Measurements from ENCODE around the gene SLC12A5.

SLC12A5 gene

DNA sequence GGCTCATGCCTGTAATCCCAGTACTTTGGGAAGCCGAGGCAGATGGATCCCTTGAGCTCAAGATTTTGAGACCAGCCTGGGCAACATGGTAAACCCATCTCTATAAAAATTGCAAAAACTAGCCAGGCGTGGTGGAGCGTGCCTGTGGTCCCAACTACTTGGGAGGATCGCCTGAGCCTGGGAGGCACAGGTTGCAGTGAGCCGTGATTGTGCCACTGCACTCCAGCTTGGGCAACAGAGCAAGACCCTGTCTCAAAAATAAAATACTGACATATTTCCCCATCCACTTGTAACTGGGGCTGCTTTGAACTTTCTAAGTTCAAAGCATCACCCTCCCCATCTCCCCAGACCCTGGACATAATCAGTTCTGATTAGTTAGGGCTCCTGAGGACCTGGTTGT lies 27.5 kb upstream of the SLC12A5 start (continued):
- TF ChIP-seq ZNF148 (tag by site-specific recombination; IDR thresholded peaks at IDR 0.05; ENCODE audit: borderline replicate concordance) = no peak

GRCh38 chr20:46002008-46002407 lies 27.0 kb upstream of the SLC12A5 start:
- H3K36me3 ChIP-seq (ENCODE audit: control insufficient read depth in 2 of 2, insufficient read depth in 1 of 2, low read length in 2 of 2) = no peaks in the 10 kb centered on the region
- H3K27ac ChIP-seq (ENCODE audit: extremely low read depth, low read depth, low read length) = no peak overlapping the region
- no peaks in the 10 kb centered on the region for H3K9me3 ChIP-seq (ENCODE audit: control insufficient read depth, insufficient read depth, low read depth, low read length)
- TF ChIP-seq ZNF830 (tag by site-specific recombination; IDR thresholded peaks at IDR 0.05; ENCODE audit: low read depth) (no peak), ZNF138 (tag by site-specific recombination; IDR thresholded peaks at IDR 0.05; ENCODE audit: borderline replicate concordance) (no peak), ZNF121 (tag by site-specific recombination; IDR thresholded peaks at IDR 0.05) (0 out of 2 replicates have a peak, but pooled peaks have one; percentile 40), ZNF394 (tag by site-specific recombination; IDR thresholded peaks at IDR 0.05; ENCODE audit: borderline replicate concordance) (no peak)
- CTCF ChIA-PET = interaction anchor here (1.2 to 6.4 kb wide), 2 partner anchors 11 to 15 kb away, joined by 6 to 49 read pairs; no protein-coding TSS in a partner anchor
- H3K4me1 ChIP-seq (ENCODE audit: control insufficient read depth, insufficient read depth, low read length) = no peaks in the 10 kb centered on the region
- H3K4me3 ChIP-seq (ENCODE audit: low read depth, low read length) = no peak overlapping the region
- POLR2A ChIA-PET = no interaction called here

GRCh38 chr20:46004187-46004586 lies 24.8 kb upstream of the SLC12A5 start:
- Histone ChIP-seq H3K9me3 (ENCODE audit: control insufficient read depth, insufficient read depth, low read depth, low read length) (no peaks in the 10 kb centered on the region), H3K4me1 (ENCODE audit: control insufficient read depth, insufficient read depth, low read length) (no peaks in the 10 kb centered on the region), H3K27ac (ENCODE audit: extremely low read depth, low read depth, low read length) (no peak overlapping the region), H3K4me3 (ENCODE audit: low read depth, low read length) (no peak overlapping the region), H3K36me3 (ENCODE audit: control insufficient read depth in 2 of 2, insufficient read depth in 1 of 2, low read length in 2 of 2) (no peaks in the 10 kb centered on the region)
- TF ChIP-seq ZSCAN23 (tag by site-specific recombination; IDR thresholded peaks at IDR 0.05) = no peak
- TF ChIP-seq ZNF148 (tag by site-specific recombination; IDR thresholded peaks at IDR 0.05; ENCODE audit: borderline replicate concordance) = no peak
- TF ChIP-seq ZNF18 (tag by site-specific recombination; IDR thresholded peaks at IDR 0.05) = no peak
- TF ChIP-seq ZNF571 (tag by site-specific recombination; IDR thresholded peaks at IDR 0.05) = no peak
- no peak for TF ChIP-seq ZSCAN16 (tag by site-specific recombination; IDR thresholded peaks at IDR 0.05)
- TF ChIP-seq ZNF248 (tag by site-specific recombination; IDR thresholded peaks at IDR 0.05) = no peak
- TF ChIP-seq ZNF19 (tag by site-specific recombination; IDR thresholded peaks at IDR 0.05; ENCODE audit: low read depth) = no peak
- TF ChIP-seq ZNF214 (tag by site-specific recombination; IDR thresholded peaks at IDR 0.05; ENCODE audit: borderline replicate concordance) = no peak
- TF ChIP-seq, protein P1, sequence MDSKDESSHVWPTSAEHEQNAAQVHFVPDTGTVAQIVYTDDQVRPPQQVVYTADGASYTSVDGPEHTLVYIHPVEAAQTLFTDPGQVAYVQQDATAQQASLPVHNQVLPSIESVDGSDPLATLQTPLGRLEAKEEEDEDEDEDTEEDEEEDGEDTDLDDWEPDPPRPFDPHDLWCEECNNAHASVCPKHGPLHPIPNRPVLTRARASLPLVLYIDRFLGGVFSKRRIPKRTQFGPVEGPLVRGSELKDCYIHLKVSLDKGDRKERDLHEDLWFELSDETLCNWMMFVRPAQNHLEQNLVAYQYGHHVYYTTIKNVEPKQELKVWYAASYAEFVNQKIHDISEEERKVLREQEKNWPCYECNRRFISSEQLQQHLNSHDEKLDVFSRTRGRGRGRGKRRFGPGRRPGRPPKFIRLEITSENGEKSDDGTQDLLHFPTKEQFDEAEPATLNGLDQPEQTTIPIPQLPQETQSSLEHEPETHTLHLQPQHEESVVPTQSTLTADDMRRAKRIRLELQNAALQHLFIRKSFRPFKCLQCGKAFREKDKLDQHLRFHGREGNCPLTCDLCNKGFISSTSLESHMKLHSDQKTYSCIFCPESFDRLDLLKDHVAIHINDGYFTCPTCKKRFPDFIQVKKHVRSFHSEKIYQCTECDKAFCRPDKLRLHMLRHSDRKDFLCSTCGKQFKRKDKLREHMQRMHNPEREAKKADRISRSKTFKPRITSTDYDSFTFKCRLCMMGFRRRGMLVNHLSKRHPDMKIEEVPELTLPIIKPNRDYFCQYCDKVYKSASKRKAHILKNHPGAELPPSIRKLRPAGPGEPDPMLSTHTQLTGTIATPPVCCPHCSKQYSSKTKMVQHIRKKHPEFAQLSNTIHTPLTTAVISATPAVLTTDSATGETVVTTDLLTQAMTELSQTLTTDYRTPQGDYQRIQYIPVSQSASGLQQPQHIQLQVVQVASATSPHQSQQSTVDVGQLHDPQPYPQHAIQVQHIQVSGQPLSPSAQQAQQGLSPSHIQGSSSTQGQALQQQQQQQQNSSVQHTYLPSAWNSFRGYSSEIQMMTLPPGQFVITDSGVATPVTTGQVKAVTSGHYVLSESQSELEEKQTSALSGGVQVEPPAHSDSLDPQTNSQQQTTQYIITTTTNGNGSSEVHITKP (tag by site-specific recombination; IDR thresholded peaks at IDR 0.05) = no peak
- no peak for TF ChIP-seq KLF9 (tag by site-specific recombination; IDR thresholded peaks at IDR 0.05; ENCODE audit: low read depth)
- TF ChIP-seq, protein P2, sequence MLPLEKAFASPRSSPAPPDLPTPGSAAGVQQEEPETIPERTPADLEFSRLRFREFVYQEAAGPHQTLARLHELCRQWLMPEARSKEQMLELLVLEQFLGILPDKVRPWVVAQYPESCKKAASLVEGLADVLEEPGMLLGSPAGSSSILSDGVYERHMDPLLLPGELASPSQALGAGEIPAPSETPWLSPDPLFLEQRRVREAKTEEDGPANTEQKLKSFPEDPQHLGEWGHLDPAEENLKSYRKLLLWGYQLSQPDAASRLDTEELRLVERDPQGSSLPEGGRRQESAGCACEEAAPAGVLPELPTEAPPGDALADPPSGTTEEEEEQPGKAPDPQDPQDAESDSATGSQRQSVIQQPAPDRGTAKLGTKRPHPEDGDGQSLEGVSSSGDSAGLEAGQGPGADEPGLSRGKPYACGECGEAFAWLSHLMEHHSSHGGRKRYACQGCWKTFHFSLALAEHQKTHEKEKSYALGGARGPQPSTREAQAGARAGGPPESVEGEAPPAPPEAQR (tag by site-specific recombination; IDR thresholded peaks at IDR 0.05) = no peak
- no peak for TF ChIP-seq ZNF398 (tag by site-specific recombination; IDR thresholded peaks at IDR 0.05)
- no peak for TF ChIP-seq ZNF114 (tag by site-specific recombination; IDR thresholded peaks at IDR 0.05)
- no peak for TF ChIP-seq KLF8 (tag by site-specific recombination; IDR thresholded peaks at IDR 0.05)
- TF ChIP-seq ZNF785 (tag by site-specific recombination; IDR thresholded peaks at IDR 0.05) = no peak
- POLR2A ChIA-PET = no interaction called here
- CTCF ChIA-PET = interaction anchor here (0.5 to 2.9 kb wide), 5 partner anchors 10 to 244 kb away, joined by 3 to 27 read pairs (median 4); no protein-coding TSS in a partner anchor
